Adipocyte (in vitro differentiated cells): ENCODE measurements around the gene GLB1L.

Source experiments
- DNase-seq: peaks from one replicate; pipeline ENCODE4 v3.0.0-alpha.2; 2015; ENCODE audit warnings: low read depth
- H3K27me3 ChIP-seq: replicated peaks from 2 replicates; pipeline ENCODE4 v1.7.0; 2013; ENCODE audit warnings: mild to moderate bottlenecking, low read length, moderate library complexity; ENCODE audit not compliant: control insufficient read depth, insufficient read depth
- H3K36me3 ChIP-seq: 2 replicates; pipeline ENCODE4 v1.7.0; 2013; ENCODE audit warnings: low read length, mild to moderate bottlenecking, moderate library complexity; ENCODE audit not compliant: control insufficient read depth, insufficient read depth, severe bottlenecking
- H3K4me1 ChIP-seq: 2 replicates; pipeline ENCODE4 v1.7.0; 2013; ENCODE audit warnings: mild to moderate bottlenecking, low read length, moderate library complexity; ENCODE audit not compliant: control insufficient read depth, insufficient read depth
- H3K4me3 ChIP-seq: 2 replicates; pipeline ENCODE4 v1.7.0; 2013; ENCODE audit warnings: mild to moderate bottlenecking, low read length, moderate library complexity
- H3K9ac ChIP-seq: 2 replicates; pipeline ENCODE4 v1.7.0; 2013; ENCODE audit warnings: mild to moderate bottlenecking, low read length, moderate library complexity
- H3K9me3 ChIP-seq: 2 replicates; pipeline ENCODE4 v1.7.0; 2013; ENCODE audit warnings: mild to moderate bottlenecking, low read length, moderate library complexity; ENCODE audit not compliant: control insufficient read depth

Gene GLB1L

DNA sequence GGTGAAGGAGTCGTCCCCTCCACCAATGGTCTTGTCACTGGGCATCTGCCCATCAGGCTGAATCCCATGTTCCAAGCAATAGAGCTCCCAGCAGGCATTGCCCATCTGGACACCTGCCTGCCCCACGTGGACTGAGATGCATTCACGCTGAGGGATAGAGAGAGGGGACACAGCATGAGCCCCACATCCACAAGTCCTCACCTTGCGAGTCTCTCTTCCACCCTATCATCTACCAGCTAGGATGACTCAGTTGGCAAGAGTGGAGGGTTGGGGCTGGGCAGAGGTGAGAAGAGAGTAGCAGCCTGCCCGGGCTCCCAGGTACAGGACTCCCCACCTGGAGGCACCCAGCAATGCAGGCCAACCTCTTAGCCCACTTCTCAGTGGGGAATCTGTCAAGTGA, 6.8 kb upstream of the GLB1L start:
- no peak for DNase-seq
- H3K27me3 ChIP-seq: no peaks in the 10 kb centered on the region
- H3K9me3 ChIP-seq: no peaks in the 10 kb centered on the region
- H3K9ac ChIP-seq: no peak overlapping the region
- H3K36me3 ChIP-seq: peaks cover 13% of the 10 kb centered on the region
- H3K4me3 ChIP-seq: no peak overlapping the region
- H3K4me1 ChIP-seq: peaks cover 50% of the 10 kb centered on the region

- no peak for DNase-seq
- Histone ChIP-seq H3K9ac (no peak overlapping the region), H3K27me3 (no peaks in the 10 kb centered on the region)
These were observed 6.4 kb upstream of the GLB1L start for GRCh38 chr2:219251656-219252055.

DNA sequence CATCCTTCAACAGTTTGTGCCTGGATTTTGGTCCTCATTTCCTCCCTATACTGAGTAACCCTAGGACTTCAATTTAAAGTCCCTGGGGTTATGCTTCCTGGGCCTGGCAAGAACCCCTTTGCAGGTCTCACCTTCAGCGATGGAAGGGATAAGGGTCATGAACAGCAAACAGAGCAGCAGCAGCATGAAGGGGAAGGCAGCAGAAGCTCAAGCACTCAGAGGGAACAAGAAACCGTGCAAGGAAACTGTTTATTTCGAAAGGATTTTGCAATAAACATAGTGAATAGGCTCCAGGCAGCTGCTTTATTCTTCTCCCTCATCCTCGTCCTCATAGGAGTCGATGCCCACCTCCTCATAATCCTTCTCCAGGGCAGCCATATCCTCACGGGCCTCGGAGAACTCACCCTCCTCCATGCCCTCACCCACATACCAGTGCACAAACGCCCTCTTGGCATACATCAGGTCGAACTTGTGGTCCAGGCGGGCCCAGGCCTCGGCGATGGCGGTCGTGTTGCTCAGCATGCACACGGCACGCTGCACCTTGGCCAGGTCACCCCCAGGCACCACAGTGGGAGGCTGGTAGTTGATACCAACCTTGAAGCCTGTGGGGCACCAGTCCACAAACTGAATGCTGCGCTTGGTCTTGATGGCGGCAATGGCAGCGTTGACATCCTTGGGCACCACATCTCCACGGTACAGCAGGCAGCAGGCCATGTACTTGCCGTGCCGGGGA, 5.0 kb upstream of the GLB1L start:
- peaks cover 13% of the 10 kb centered on the region for H3K36me3 ChIP-seq
- DNase-seq: peak; percentile 22
- H3K9me3 ChIP-seq: no peaks in the 10 kb centered on the region
- peak overlapping the region; percentile 44 for H3K4me3 ChIP-seq
- H3K27me3 ChIP-seq: no peaks in the 10 kb centered on the region
- H3K4me1 ChIP-seq: peaks cover 64% of the 10 kb centered on the region
- H3K9ac ChIP-seq: peak overlapping the region; percentile 77

More at GRCh38 chr2:219251656-219252055, 6.4 kb upstream of the GLB1L start:
- peaks cover 54% of the 10 kb centered on the region for H3K4me1 ChIP-seq
- H3K9me3 ChIP-seq: no peaks in the 10 kb centered on the region
- H3K4me3 ChIP-seq: no peak overlapping the region
- H3K36me3 ChIP-seq: peaks cover 13% of the 10 kb centered on the region

GRCh38 chr2:219249203-219249980, 4.1 kb upstream of the GLB1L start:
- Histone ChIP-seq H3K9ac (peak overlapping the region; percentile 77), H3K4me1 (peaks cover 66% of the 10 kb centered on the region), H3K36me3 (peaks cover 13% of the 10 kb centered on the region), H3K27me3 (no peaks in the 10 kb centered on the region), H3K4me3 (peak overlapping the region; percentile 44), H3K9me3 (no peaks in the 10 kb centered on the region)
- peak; percentile 78 for DNase-seq

GRCh38 chr2:219248845-219249202, 3.6 kb upstream of the GLB1L start:
- H3K9me3 ChIP-seq: no peaks in the 10 kb centered on the region
- no peak for DNase-seq
- peaks cover 13% of the 10 kb centered on the region for H3K36me3 ChIP-seq
- H3K4me3 ChIP-seq: peak overlapping the region; percentile 26
- H3K27me3 ChIP-seq: no peaks in the 10 kb centered on the region
- H3K9ac ChIP-seq: peak overlapping the region; percentile 77
- peaks cover 62% of the 10 kb centered on the region for H3K4me1 ChIP-seq

- Histone ChIP-seq H3K4me1 (peaks cover 57% of the 10 kb centered on the region), H3K9me3 (no peaks in the 10 kb centered on the region), H3K9ac (no peak overlapping the region), H3K4me3 (no peak overlapping the region), H3K36me3 (peaks cover 13% of the 10 kb centered on the region), H3K27me3 (no peaks in the 10 kb centered on the region)
- no peak for DNase-seq
These were observed 2.7 kb upstream of the GLB1L start for GRCh38 chr2:219247678-219248642.

DNA sequence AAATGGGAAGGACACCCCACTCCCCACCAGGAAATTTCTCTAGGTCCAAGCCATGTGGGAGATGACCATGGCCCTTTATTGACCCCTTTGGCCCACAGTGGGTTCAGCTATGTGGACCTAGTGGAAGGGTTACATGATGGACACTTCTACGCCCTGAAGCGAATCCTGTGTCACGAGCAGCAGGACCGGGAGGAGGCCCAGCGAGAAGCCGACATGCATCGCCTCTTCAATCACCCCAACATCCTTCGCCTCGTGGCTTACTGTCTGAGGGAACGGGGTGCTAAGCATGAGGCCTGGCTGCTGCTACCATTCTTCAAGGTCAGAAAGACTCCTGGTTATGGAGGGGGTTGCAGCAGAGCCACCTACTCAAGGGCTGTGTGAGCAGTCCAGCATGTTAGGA, 1.3 kb upstream of the GLB1L start:
- H3K9ac ChIP-seq: peak overlapping the region; percentile 96
- H3K4me3 ChIP-seq: peak overlapping the region; percentile 93
- H3K36me3 ChIP-seq: peaks cover 13% of the 10 kb centered on the region
- H3K27me3 ChIP-seq: no peaks in the 10 kb centered on the region
- peaks cover 51% of the 10 kb centered on the region for H3K4me1 ChIP-seq
- no peak for DNase-seq
- H3K9me3 ChIP-seq: no peaks in the 10 kb centered on the region

DNA sequence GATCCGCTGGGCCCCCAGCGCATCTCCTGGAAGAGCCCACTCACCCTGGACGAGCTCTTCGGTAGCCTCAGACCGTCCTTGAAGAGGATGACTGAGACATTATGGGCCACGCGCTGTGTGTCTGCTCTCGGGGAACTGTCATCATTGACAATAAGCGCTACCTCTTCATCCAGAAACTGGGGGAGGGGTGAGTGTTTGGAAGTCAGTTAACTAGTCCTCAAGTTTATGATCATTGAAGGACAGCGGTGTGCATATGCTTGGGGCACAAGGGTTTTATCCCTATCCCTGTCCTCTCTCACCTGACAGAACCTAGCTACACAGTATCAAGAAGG, 621 bp upstream of the GLB1L start:
- Histone ChIP-seq H3K9me3 (no peaks in the 10 kb centered on the region), H3K4me3 (peak overlapping the region; percentile 93), H3K27me3 (no peaks in the 10 kb centered on the region), H3K36me3 (peaks cover 13% of the 10 kb centered on the region), H3K4me1 (peaks cover 50% of the 10 kb centered on the region), H3K9ac (peak overlapping the region; percentile 96)
- no peak for DNase-seq

DNA sequence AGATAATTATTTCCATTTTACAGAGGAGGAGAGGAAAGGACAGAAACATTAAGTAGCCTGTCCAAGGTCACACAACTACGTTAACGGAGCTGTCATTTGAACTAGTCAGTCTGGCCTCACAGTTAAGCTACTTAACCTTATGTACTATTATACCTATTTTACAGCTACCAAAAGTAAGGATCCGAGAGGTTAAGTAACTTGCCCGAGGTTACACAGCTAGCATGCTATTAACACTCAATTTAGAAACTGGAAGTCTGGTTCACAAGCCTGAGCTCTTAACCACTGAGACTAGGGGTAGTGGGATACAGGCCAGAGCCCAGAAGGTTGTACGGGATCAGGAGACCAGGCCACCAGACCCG, 476 bp downstream of the GLB1L start:
- Histone ChIP-seq H3K27me3 (no peaks in the 10 kb centered on the region), H3K4me1 (peaks cover 40% of the 10 kb centered on the region), H3K36me3 (peaks cover 14% of the 10 kb centered on the region), H3K4me3 (peak overlapping the region; percentile 93), H3K9ac (peak overlapping the region; percentile 96), H3K9me3 (no peaks in the 10 kb centered on the region)
- no peak for DNase-seq

DNA sequence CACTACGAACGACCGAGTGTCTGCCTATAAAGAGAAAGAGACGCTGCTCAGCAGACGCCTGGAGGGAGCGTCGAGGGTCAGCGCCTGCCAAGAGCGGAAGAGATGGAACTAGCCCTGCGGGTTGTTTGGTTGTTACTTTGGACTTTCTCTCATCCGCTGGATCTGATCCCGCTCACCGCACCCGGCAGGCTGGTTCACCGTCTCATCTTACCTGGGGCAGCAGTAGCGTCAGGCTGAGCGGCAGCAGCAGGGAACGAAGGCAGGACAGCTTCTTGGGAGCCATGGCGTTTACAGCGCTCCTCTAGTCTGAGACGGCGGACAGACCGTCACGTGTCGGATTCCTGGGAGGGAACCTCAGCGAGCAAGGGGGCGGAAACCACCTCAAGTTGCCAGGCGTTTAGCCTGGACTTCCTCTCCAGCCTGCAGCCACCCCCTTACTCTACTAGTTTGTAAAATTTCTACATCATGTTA, 1.9 kb downstream of the GLB1L start:
- H3K27me3 ChIP-seq: no peaks in the 10 kb centered on the region
- no peak for DNase-seq

GRCh38 chr2:219234331-219234730, 10.9 kb downstream of the GLB1L start:
- H3K27me3 ChIP-seq: no peaks in the 10 kb centered on the region
- DNase-seq: no peak
- peaks cover 10% of the 10 kb centered on the region for H3K4me1 ChIP-seq
- peaks cover 73% of the 10 kb centered on the region for H3K36me3 ChIP-seq
- no peak overlapping the region for H3K9ac ChIP-seq
- H3K4me3 ChIP-seq: no peak overlapping the region
- no peaks in the 10 kb centered on the region for H3K9me3 ChIP-seq

More for the DNA sequence above, 1.9 kb downstream of the GLB1L start:
- H3K4me1 ChIP-seq: peaks cover 28% of the 10 kb centered on the region
- no peaks in the 10 kb centered on the region for H3K9me3 ChIP-seq
- H3K9ac ChIP-seq: peak overlapping the region; percentile 72
- peak overlapping the region; percentile 67 for H3K4me3 ChIP-seq
- H3K36me3 ChIP-seq: peaks cover 21% of the 10 kb centered on the region
